AG09309 (cell line): Measurements from ENCODE around the gene CHST2.

Experiments used
- DNase-seq: peaks from one replicate; pipeline ENCODE4 v3.0.0-alpha.2; 2010; ENCODE audit warnings: low read depth
- H3K4me3 ChIP-seq: 2 replicates; pipeline ENCODE4 v1.5.1; 2011; ENCODE audit warnings: mild to moderate bottlenecking, low read depth, low read length, moderate library complexity; ENCODE audit not compliant: control insufficient read depth
- CTCF ChIP-seq: IDR thresholded peaks from 2 replicates; pipeline ENCODE4 v1.5.1; 2011; ENCODE audit warnings: mild to moderate bottlenecking, low read depth, low read length, inconsistent platforms; ENCODE audit not compliant: insufficient read depth, control insufficient read depth; ENCODE audit errors: missing control alignments

Gene CHST2

GRCh38 chr3:143172795-143173145 lies 53.2 kb downstream of the CHST2 start:
- no peak for DNase-seq
- no peak overlapping the region for H3K4me3 ChIP-seq
- no peak for TF ChIP-seq CTCF

GRCh38 chr3:143173242-143173641 lies 53.7 kb downstream of the CHST2 start:
- H3K4me3 ChIP-seq = no peak overlapping the region
- no peak for DNase-seq
- TF ChIP-seq CTCF = no peak
